ENCODE measurements around the gene CPNE2.
"Not testable (repeated sequence)": the region's sequence is repeated elsewhere in the genome, so short reads cannot be mapped to it uniquely, and the experiment has no call there.

CPNE2 gene

DNA sequence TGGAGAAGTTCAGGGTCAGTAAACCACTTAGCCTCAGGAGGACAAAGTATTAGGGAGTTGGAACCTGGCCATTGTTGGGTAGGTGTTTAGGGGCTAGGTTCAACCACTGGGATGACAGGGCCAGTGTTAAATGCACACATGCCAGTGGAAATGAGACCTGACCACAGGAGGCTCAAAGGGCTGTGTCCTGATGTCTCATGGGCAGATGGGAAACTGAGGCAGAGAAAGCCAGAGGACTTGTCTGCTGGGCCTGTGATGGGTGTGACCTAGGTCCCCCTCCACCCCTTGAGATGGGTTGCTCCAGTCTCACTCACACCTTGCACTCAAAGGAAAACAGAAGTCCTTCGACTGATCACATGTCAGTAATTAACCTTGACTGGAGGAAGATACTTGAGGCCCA lies 16.0 kb downstream of the CPNE2 start:
- Histone ChIP-seq H3K36me3 (ENCODE audit: control insufficient read depth, insufficient read depth, low read length) (no peaks in the 10 kb centered on the region), H3K4me3 (ENCODE audit: insufficient read depth, low read depth, low read length) (no peak overlapping the region), H3K27ac (ENCODE audit: insufficient read depth, low read depth, low read length, poor library complexity, severe bottlenecking) (no peak overlapping the region), H3K9me3 (ENCODE audit: control insufficient read depth, low read length) (no peaks in the 10 kb centered on the region), H3K4me1 (ENCODE audit: control insufficient read depth, insufficient read depth, low read length) (peaks cover 2% of the 10 kb centered on the region), H3K27me3 (ENCODE audit: control insufficient read depth, insufficient read depth, low read length, poor library complexity, severe bottlenecking) (no peaks in the 10 kb centered on the region)
- WGBS, 2 experiments = 90 to 96% methylated on average over 1 of the region's 1 CpG

DNA sequence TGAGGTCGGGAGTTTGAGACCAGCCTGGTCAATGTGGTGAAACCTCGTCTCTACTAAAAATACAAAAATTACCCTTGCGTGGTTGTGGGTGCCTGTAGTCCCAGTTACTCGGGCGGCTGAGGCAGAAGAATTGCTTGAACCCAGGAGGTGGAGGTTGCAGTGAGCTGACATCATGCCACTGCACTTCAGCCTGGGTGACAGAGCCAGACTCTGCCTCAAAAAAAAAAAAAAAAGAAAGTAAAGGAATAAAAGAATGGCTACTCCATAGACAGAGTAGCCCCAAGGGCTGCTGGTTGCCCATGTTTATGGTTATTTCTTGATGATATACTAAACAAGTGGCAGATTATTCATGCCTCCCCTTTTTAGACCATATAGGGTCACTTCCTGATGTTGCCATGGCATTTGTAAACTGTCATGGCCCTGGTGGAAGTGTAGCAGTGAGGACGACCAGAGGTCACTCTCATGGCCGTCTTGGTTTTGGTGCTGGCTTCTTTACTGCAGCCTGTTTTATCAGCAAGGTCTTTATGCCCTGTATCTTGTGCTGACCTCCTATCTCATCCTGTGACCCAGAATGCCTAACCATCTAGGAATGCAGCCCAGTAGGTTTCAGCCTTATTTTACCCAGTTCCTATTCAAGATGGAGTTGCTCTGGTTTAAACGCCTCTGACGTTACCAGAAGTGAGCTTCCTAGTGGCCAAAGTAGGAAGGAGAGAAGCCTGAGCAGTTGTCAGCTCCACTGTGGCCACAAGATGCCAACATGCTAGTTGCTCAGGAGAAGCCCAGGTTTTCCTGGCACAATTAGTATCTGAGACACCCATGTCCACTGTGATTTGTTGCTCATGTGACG lies 17.1 kb downstream of the CPNE2 start:
- H3K36me3 ChIP-seq (ENCODE audit: control insufficient read depth, insufficient read depth, low read length); H3K4me3 ChIP-seq (ENCODE audit: insufficient read depth, low read depth, low read length); H3K9me3 ChIP-seq (ENCODE audit: control insufficient read depth, low read length); H3K27me3 ChIP-seq (ENCODE audit: control insufficient read depth, insufficient read depth, low read length, poor library complexity, severe bottlenecking); H3K4me1 ChIP-seq (ENCODE audit: control insufficient read depth, insufficient read depth, low read length); H3K27ac ChIP-seq (ENCODE audit: insufficient read depth, low read depth, low read length, poor library complexity, severe bottlenecking): not testable (repeated sequence)
- WGBS, 2 experiments = 89 to 91% methylated on average over 10 of the region's 10 CpGs

DNA sequence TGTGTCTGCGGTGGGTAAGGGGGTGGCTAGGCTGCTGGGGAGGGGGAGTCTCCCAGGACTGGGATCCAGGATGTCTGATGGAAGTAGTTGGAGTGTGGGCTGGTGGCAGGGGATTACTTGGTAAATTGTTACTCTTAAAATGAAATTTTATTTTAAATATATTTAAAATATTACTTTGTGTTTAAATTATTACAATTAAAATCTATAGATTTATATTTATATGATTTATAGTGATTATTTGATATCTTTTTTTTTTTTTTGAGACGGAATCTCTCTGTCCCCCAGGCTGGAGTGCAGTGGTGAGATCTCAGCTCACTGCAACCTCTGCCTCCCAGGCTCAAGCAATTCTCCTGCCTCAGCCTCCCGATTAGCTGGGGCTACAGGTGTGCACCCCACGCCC lies 18.6 kb downstream of the CPNE2 start:
- H3K36me3 ChIP-seq (ENCODE audit: control insufficient read depth, insufficient read depth, low read length) = no peaks in the 10 kb centered on the region
- 83% methylated on average over 3 to 4 of the region's 4 CpGs for WGBS, 2 experiments
- no peaks in the 10 kb centered on the region for H3K9me3 ChIP-seq (ENCODE audit: control insufficient read depth, low read length)
- H3K4me3 ChIP-seq (ENCODE audit: insufficient read depth, low read depth, low read length) = no peak overlapping the region
- H3K27me3 ChIP-seq (ENCODE audit: control insufficient read depth, insufficient read depth, low read length, poor library complexity, severe bottlenecking) = no peaks in the 10 kb centered on the region
- no peak overlapping the region for H3K27ac ChIP-seq (ENCODE audit: insufficient read depth, low read depth, low read length, poor library complexity, severe bottlenecking)
- H3K4me1 ChIP-seq (ENCODE audit: control insufficient read depth, insufficient read depth, low read length) = peaks cover 14% of the 10 kb centered on the region

DNA sequence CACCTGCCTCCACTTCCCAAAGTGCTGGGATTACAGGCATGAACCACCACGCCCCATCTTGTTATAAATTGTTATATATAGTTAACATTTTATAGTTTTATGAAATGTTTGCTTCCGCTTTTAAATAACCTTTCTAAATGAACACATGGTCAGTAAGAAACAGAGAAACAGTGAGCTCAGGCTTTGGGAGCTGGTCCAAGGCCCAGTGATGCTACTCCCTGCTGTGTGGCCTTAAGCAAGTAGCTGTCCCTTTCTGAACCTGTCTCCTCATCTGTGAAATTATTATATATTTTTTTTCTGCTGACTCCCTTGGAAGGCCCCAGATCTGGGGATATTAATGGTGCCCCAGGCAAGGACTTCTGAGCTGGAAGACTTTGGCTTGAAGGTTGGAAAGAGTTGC lies 19.0 kb downstream of the CPNE2 start:
- Histone ChIP-seq H3K9me3 (ENCODE audit: control insufficient read depth, low read length) (no peaks in the 10 kb centered on the region), H3K27ac (ENCODE audit: insufficient read depth, low read depth, low read length, poor library complexity, severe bottlenecking) (no peak overlapping the region), H3K27me3 (ENCODE audit: control insufficient read depth, insufficient read depth, low read length, poor library complexity, severe bottlenecking) (no peaks in the 10 kb centered on the region), H3K4me1 (ENCODE audit: control insufficient read depth, insufficient read depth, low read length) (peaks cover 14% of the 10 kb centered on the region), H3K36me3 (ENCODE audit: control insufficient read depth, insufficient read depth, low read length) (no peaks in the 10 kb centered on the region), H3K4me3 (ENCODE audit: insufficient read depth, low read depth, low read length) (no peak overlapping the region)
- 100% methylated on average over 1 of the region's 2 CpGs for WGBS, 2 experiments

DNA sequence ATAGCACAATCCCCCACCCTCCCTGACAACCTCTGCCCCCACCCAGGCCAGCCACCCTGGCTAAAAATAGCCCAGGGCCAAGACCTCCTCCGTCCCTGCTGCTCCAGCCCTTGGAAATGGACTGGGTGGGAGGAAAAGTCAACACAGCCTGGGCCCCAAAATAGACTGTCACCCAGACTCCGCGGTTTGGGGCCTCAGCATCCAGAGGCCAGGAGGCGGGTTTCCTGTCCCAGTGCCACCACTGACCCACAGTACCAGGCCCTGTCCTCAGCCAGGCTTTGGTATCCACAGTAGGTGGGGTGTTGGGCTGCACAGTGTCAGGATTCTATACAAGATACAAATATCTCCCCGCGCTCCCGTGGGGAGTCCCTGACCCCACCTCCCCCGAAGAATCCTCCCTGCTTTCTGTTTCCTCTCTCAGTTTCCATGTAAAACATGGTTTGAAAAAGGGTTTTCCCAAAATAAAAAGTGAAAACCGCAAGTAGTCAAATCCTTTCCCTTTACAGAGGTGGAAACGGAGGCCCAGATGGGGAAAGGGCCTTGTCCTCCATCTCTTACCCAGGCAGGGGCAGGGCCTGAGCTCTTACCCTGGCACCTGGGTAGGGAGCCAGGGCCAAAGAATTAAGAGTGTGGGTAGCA lies 20.1 kb downstream of the CPNE2 start:
- no peaks in the 10 kb centered on the region for H3K27me3 ChIP-seq (ENCODE audit: control insufficient read depth, insufficient read depth, low read length, poor library complexity, severe bottlenecking)
- H3K36me3 ChIP-seq (ENCODE audit: control insufficient read depth, insufficient read depth, low read length) = no peaks in the 10 kb centered on the region
- peaks cover 14% of the 10 kb centered on the region for H3K4me1 ChIP-seq (ENCODE audit: control insufficient read depth, insufficient read depth, low read length)
- no peak overlapping the region for H3K4me3 ChIP-seq (ENCODE audit: insufficient read depth, low read depth, low read length)
- 88 to 90% methylated on average over 10 of the region's 10 CpGs for WGBS, 2 experiments
- H3K9me3 ChIP-seq (ENCODE audit: control insufficient read depth, low read length) = no peaks in the 10 kb centered on the region
- H3K27ac ChIP-seq (ENCODE audit: insufficient read depth, low read depth, low read length, poor library complexity, severe bottlenecking) = no peak overlapping the region

DNA sequence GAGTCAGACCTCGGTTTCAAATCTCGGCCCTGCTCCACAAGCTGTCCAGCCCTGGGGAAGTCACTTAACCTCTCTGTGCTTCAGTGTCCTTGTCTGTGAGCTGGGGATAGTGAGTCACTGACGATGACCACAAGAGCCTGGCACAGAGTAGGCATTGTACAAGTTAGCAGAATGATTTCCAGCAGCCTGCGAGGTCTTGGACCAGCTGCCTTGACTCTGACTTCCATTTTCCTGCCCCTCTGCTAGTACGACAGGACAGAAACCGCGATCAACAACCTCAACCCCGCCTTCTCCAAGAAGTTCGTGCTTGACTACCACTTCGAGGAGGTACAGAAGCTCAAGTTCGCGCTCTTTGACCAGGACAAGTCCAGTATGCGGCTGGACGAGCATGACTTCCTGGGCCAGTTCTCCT lies 20.7 kb downstream of the CPNE2 start:
- H3K27ac ChIP-seq (ENCODE audit: insufficient read depth, low read depth, low read length, poor library complexity, severe bottlenecking) = no peak overlapping the region

DNA sequence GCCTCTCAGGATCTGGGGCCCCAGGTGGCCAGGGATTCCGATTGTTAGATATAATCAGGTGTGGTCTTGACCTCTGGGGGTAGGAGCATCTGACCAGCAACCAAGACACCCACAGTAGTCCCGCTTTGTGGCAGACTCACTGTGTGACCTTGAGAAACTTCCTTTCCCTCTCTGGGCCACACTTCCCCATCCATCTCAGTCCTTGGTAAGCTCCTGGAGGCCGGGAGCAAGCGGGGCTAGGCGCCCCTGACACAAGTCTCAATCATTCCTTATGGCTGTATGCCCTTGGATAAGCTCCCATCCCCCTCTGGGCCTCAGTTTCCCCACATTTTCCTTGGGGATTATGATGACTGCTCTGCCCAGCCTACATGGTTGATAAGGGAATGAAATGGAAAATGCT lies 21.3 kb downstream of the CPNE2 start:
- 93 to 96% methylated on average over 5 of the region's 5 CpGs for WGBS, 2 experiments
- H3K27me3 ChIP-seq (ENCODE audit: control insufficient read depth, insufficient read depth, low read length, poor library complexity, severe bottlenecking) = no peaks in the 10 kb centered on the region

More for the DNA sequence above, 20.7 kb downstream of the CPNE2 start:
- H3K4me3 ChIP-seq (ENCODE audit: insufficient read depth, low read depth, low read length) = no peak overlapping the region
- H3K4me1 ChIP-seq (ENCODE audit: control insufficient read depth, insufficient read depth, low read length) = peaks cover 14% of the 10 kb centered on the region
- no peaks in the 10 kb centered on the region for H3K9me3 ChIP-seq (ENCODE audit: control insufficient read depth, low read length)
- H3K27me3 ChIP-seq (ENCODE audit: control insufficient read depth, insufficient read depth, low read length, poor library complexity, severe bottlenecking) = no peaks in the 10 kb centered on the region
- WGBS, 2 experiments = 94 to 96% methylated on average over 14 of the region's 14 CpGs
- no peaks in the 10 kb centered on the region for H3K36me3 ChIP-seq (ENCODE audit: control insufficient read depth, insufficient read depth, low read length)

DNA sequence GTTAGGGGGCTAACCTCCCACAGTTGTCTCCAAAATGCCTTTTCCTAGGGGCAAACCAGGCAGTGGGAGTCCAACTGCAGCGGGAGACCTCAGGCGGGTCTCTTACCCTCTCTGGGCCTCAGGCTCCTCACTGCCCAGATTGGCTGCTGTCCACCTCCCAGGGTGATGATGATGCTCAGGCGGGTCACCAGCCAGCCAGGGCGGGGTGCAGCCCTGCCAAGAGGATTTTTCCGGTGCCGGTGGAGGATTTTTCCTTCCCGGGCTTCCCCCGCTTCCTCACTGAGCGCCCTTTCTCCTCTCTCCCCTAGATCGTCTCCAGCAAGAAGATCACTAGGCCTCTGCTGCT lies 22.8 kb downstream of the CPNE2 start:
- peaks cover 14% of the 10 kb centered on the region for H3K4me1 ChIP-seq (ENCODE audit: control insufficient read depth, insufficient read depth, low read length)
- peak overlapping the region; percentile 45 for H3K27ac ChIP-seq (ENCODE audit: insufficient read depth, low read depth, low read length, poor library complexity, severe bottlenecking)
- WGBS, 2 experiments = 44 to 52% methylated on average over 10 of the region's 10 CpGs
- H3K36me3 ChIP-seq (ENCODE audit: control insufficient read depth, insufficient read depth, low read length) = no peaks in the 10 kb centered on the region
- H3K9me3 ChIP-seq (ENCODE audit: control insufficient read depth, low read length) = no peaks in the 10 kb centered on the region
- H3K27me3 ChIP-seq (ENCODE audit: control insufficient read depth, insufficient read depth, low read length, poor library complexity, severe bottlenecking) = no peaks in the 10 kb centered on the region
- peak overlapping the region; percentile 1 for H3K4me3 ChIP-seq (ENCODE audit: insufficient read depth, low read depth, low read length)

More for the DNA sequence above, 21.3 kb downstream of the CPNE2 start:
- H3K36me3 ChIP-seq (ENCODE audit: control insufficient read depth, insufficient read depth, low read length) = no peaks in the 10 kb centered on the region
- no peak overlapping the region for H3K27ac ChIP-seq (ENCODE audit: insufficient read depth, low read depth, low read length, poor library complexity, severe bottlenecking)
- H3K4me3 ChIP-seq (ENCODE audit: insufficient read depth, low read depth, low read length) = no peak overlapping the region
- H3K9me3 ChIP-seq (ENCODE audit: control insufficient read depth, low read length) = no peaks in the 10 kb centered on the region
- H3K4me1 ChIP-seq (ENCODE audit: control insufficient read depth, insufficient read depth, low read length) = peaks cover 14% of the 10 kb centered on the region

DNA sequence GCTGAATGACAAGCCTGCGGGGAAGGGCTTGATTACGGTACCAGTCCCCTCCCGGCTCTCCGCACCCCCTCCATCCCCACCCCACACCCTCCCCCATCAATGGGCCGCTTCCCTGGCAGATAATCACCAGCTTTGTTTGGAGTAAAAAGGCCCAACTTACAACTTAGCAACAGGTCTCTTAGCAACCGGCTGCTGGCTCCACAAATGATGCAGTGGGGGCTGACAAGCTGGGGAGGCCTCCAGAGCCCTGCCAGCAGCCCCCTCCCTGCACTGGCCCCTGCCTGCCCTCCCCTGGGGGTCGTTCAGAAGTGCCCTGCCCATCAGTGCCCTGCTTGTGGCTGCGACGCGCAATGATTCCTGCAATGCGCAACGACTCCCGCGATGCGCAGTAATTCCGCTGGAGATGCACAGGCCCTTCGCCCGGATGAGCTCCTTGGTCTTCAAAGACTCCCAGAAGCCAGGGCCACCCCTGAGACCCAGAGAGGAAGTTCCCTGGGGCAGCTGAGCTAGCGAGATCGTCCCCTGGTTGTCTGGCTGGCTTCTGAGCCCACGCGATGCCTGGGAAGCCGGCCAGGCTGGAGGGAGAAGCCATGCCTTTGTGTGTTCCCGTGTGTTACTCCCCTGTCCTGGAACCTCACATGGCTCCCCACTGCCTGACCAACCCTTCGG lies 23.3 kb downstream of the CPNE2 start:
- H3K9me3 ChIP-seq (ENCODE audit: control insufficient read depth, low read length) = no peaks in the 10 kb centered on the region
- peak overlapping the region; percentile 45 for H3K27ac ChIP-seq (ENCODE audit: insufficient read depth, low read depth, low read length, poor library complexity, severe bottlenecking)
- no peaks in the 10 kb centered on the region for H3K36me3 ChIP-seq (ENCODE audit: control insufficient read depth, insufficient read depth, low read length)
- H3K27me3 ChIP-seq (ENCODE audit: control insufficient read depth, insufficient read depth, low read length, poor library complexity, severe bottlenecking) = no peaks in the 10 kb centered on the region
- WGBS, 2 experiments = 47 to 53% methylated on average over 25 of the region's 25 CpGs
- peaks cover 14% of the 10 kb centered on the region for H3K4me1 ChIP-seq (ENCODE audit: control insufficient read depth, insufficient read depth, low read length)
- no peak overlapping the region for H3K4me3 ChIP-seq (ENCODE audit: insufficient read depth, low read depth, low read length)

DNA sequence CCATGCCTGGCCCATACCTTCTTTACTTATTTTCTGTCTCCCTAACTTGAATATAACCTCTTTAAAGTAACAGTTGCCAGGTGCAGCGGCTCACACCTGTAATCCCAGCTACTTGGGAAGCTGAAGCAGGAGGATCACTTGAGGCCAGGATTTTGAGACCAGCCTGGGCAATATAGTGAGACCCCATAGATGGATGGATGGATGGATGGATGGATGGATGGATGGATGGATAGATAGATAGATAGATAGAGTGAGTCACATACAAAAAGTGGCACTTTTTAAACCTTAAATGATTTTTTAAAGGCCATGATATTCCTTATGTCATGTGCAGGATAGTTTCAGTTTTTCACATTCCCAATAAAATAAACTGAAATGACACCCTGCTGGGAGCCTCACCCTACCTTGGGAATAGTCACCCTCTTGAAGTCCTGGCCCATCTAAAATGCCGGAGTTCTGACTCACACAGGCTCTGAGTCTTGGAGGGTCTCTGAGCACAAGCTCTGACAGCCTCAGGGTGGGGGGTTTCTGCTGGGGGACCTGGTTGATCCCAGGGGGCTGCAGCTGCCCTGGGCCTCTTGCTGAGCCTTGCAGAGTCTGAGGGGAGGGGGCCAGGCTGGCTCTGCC lies 26.2 kb downstream of the CPNE2 start:
- no peak overlapping the region for H3K4me3 ChIP-seq (ENCODE audit: insufficient read depth, low read depth, low read length)
- H3K27me3 ChIP-seq (ENCODE audit: control insufficient read depth, insufficient read depth, low read length, poor library complexity, severe bottlenecking) = no peaks in the 10 kb centered on the region
- peaks cover 14% of the 10 kb centered on the region for H3K4me1 ChIP-seq (ENCODE audit: control insufficient read depth, insufficient read depth, low read length)
- H3K27ac ChIP-seq (ENCODE audit: insufficient read depth, low read depth, low read length, poor library complexity, severe bottlenecking) = no peak overlapping the region
- H3K36me3 ChIP-seq (ENCODE audit: control insufficient read depth, insufficient read depth, low read length) = no peaks in the 10 kb centered on the region
- no peaks in the 10 kb centered on the region for H3K9me3 ChIP-seq (ENCODE audit: control insufficient read depth, low read length)
- WGBS, 2 experiments = 95 to 96% methylated on average over 2 of the region's 2 CpGs

Data from ectodermal cell (in vitro differentiated cells).